Suprapubic skin (tissue), 4 donors: ENCODE results near the gene GMDS. TPM values are rescaled to one million over a fixed set of nuclear protein-coding genes. Genes with fewer than 3 reads are reported as not detected.

Experiments used
- DNase-seq, 2 donors: peaks; one replicate each; pipeline ENCODE4 v3.0.0-alpha.2; 2019; ENCODE audit warnings: low spot score in 2 of 2
- H3K27ac ChIP-seq: fragments of 200-600 bp; sonication (generic); one replicate; pipeline ENCODE4 v1.5.1; 2019
- H3K27me3 ChIP-seq: fragments of 200-600 bp; sonication (generic); one replicate; pipeline ENCODE4 v1.5.1; 2019
- H3K36me3 ChIP-seq: fragments of 200-600 bp; sonication (generic); one replicate; pipeline ENCODE4 v1.5.1; 2019
- H3K4me1 ChIP-seq: fragments of 200-600 bp; sonication (generic); one replicate; pipeline ENCODE4 v1.5.1; 2019
- H3K4me3 ChIP-seq: fragments of 200-600 bp; sonication (generic); one replicate; pipeline ENCODE4 v1.5.1; 2019; ENCODE audit warnings: mild to moderate bottlenecking
- H3K9me3 ChIP-seq: fragments of 200-600 bp; sonication (generic); one replicate; pipeline ENCODE4 v1.5.1; 2019
- CTCF ChIP-seq, 2 donors: fragments of 200-600 bp in 1 of 2; fragments of 450-650 bp in 1 of 2; sonication (generic) in 1 of 2; IDR thresholded peaks; one replicate each; pipeline ENCODE4 v1.5.1; 2016 to 2019; ENCODE audit warnings: antibody characterized with exemption in 2 of 2, mild to moderate bottlenecking in 1 of 2, moderate library complexity in 1 of 2
- EP300 ChIP-seq: sonication (generic); formaldehyde crosslinking; IDR thresholded peaks from one replicate; pipeline ENCODE4 v1.6.1; 2017; ENCODE audit warnings: antibody characterized with exemption
- POLR2A ChIP-seq, 2 donors: fragments of 450-650 bp; IDR thresholded peaks; one replicate each; pipeline ENCODE4 v1.6.1; 2017; ENCODE audit warnings: antibody characterized with exemption in 2 of 2, mild to moderate bottlenecking in 2 of 2, moderate library complexity in 2 of 2
- POLR2AphosphoS5 ChIP-seq, 3 donors: sonication (generic); formaldehyde crosslinking; IDR thresholded peaks; one replicate each; pipeline ENCODE4 v1.6.1; 2017; ENCODE audit warnings: antibody characterized with exemption in 3 of 3
- WGBS: methylation state at CpG from one replicate; pipeline ENCODE4 v1.1.5; 2018; 5-methylcytosine and 5-hydroxymethylcytosine counted together
- total RNA-seq, 4 donors: library from RNA; depleted of rRNA; stranded (reverse); fragments of >200 nt; gene quantifications; one replicate each; pipeline ENCODE4 v1.1.0, GENCODE V29; 2016

Gene GMDS
- total RNA-seq, 4 donors from 2014 or later = 11.7 to 19.3 (median 13.2) TPM

- Histone ChIP-seq H3K36me3 (no peaks in the 10 kb centered on the region), H3K27ac (no peak overlapping the region), H3K4me1 (peaks cover 9% of the 10 kb centered on the region), H3K4me3 (no peak overlapping the region), H3K27me3 (no peaks in the 10 kb centered on the region), H3K9me3 (no peaks in the 10 kb centered on the region)
- WGBS = 92% methylated on average over 5 of the region's 5 CpGs
- DNase-seq = no peak
- no peak for TF ChIP-seq CTCF (IDR thresholded peaks at IDR 0.05)
- TF ChIP-seq EP300 = no peak
- TF ChIP-seq POLR2A (IDR thresholded peaks at IDR 0.05) = no peak
- no peak for TF ChIP-seq POLR2AphosphoS5 (IDR thresholded peaks at IDR 0.05)
These were observed 313.6 kb downstream of the GMDS start for GRCh38 chr6:1931817-1932216.

GRCh38 chr6:1930356-1930755 is 315.0 kb downstream of the GMDS start:
- DNase-seq = no peak
- H3K36me3 ChIP-seq = no peaks in the 10 kb centered on the region
- TF ChIP-seq POLR2A (IDR thresholded peaks at IDR 0.05) (no peak), CTCF (IDR thresholded peaks at IDR 0.05) (no peak), POLR2AphosphoS5 (IDR thresholded peaks at IDR 0.05) (no peak), EP300 (no peak)
- H3K27ac ChIP-seq = no peak overlapping the region
- peaks cover 9% of the 10 kb centered on the region for H3K4me1 ChIP-seq
- H3K4me3 ChIP-seq = no peak overlapping the region
- H3K9me3 ChIP-seq = no peaks in the 10 kb centered on the region
- H3K27me3 ChIP-seq = no peaks in the 10 kb centered on the region
- 24% methylated on average over 2 of the region's 2 CpGs for WGBS

DNA sequence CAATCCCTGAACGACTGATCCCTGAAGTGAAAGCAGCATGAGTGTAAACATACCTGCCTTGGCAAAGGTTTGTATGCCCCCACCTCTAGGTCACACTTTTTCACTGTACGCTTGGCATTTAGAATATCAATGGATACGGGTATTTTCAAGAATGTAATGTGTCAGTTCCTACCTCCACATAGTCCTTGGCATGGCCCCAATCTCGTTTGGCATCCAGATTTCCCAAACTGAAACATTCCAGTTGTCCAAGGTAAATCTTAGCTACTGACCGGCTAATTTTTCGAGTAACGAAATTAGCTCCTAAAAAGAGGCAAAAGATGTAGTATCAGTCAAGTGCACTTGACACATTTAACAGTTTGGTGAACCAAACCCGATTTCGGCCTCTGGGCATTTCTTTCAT is 315.5 kb downstream of the GMDS start:
- Histone ChIP-seq H3K4me3 (no peak overlapping the region), H3K4me1 (peaks cover 9% of the 10 kb centered on the region), H3K27me3 (no peaks in the 10 kb centered on the region), H3K27ac (no peak overlapping the region), H3K9me3 (no peaks in the 10 kb centered on the region), H3K36me3 (no peaks in the 10 kb centered on the region)
- TF ChIP-seq POLR2A (IDR thresholded peaks at IDR 0.05) (no peak), POLR2AphosphoS5 (IDR thresholded peaks at IDR 0.05) (no peak), EP300 (no peak), CTCF (IDR thresholded peaks at IDR 0.05) (no peak)
- DNase-seq = no peak
- WGBS = 67% methylated on average over 9 of the region's 9 CpGs

GRCh38 chr6:1925743-1926430 is 319.5 kb downstream of the GMDS start:
- TF ChIP-seq CTCF (IDR thresholded peaks at IDR 0.05) (no peak), EP300 (no peak), POLR2AphosphoS5 (IDR thresholded peaks at IDR 0.05) (no peak), POLR2A (IDR thresholded peaks at IDR 0.05) (no peak)
- no peak overlapping the region for H3K4me3 ChIP-seq
- no peaks in the 10 kb centered on the region for H3K36me3 ChIP-seq
- no peak overlapping the region for H3K27ac ChIP-seq
- no peaks in the 10 kb centered on the region for H3K9me3 ChIP-seq
- no peak for DNase-seq
- peaks cover 7% of the 10 kb centered on the region for H3K4me1 ChIP-seq
- H3K27me3 ChIP-seq = no peaks in the 10 kb centered on the region
- 85% methylated on average over 10 of the region's 10 CpGs for whole genome bisulfite sequencing

- WGBS = 99% methylated on average over 12 of the region's 14 CpGs
- TF ChIP-seq CTCF (IDR thresholded peaks at IDR 0.05) (no peak), POLR2AphosphoS5 (IDR thresholded peaks at IDR 0.05) (no peak)
- H3K9me3 ChIP-seq = no peaks in the 10 kb centered on the region
These were observed 322.0 kb downstream of the GMDS start for GRCh38 chr6:1923449-1923848.

More at GRCh38 chr6:1923449-1923848, 322.0 kb downstream of the GMDS start:
- H3K36me3 ChIP-seq = no peaks in the 10 kb centered on the region
- H3K27ac ChIP-seq = no peak overlapping the region
- H3K4me1 ChIP-seq = no peaks in the 10 kb centered on the region
- no peaks in the 10 kb centered on the region for H3K27me3 ChIP-seq
- DNase-seq = no peak
- H3K4me3 ChIP-seq = no peak overlapping the region
